HepG2 (cell line): ENCODE data around the gene VPS54. TPM values are rescaled to one million over a fixed set of nuclear protein-coding genes. Genes with fewer than 3 reads are reported as not detected.

Source experiments
- ATAC-seq: fragments of 200-7000 bp; cut with Tn5 transposase; 3 replicates; pipeline ENCODE4 v1.9.1; 2020; ENCODE audit warnings: mild to moderate bottlenecking, moderate library complexity
- BruUV-seq: library from RNA; stranded (reverse); fragments of 400-500 nt; replicated peaks from 2 replicates; lab custom pipeline; 2021; lab: Mats Ljungman, UMichigan
- CTCF ChIA-PET: fragments of 300-600 bp; formaldehyde crosslinking; extraction: SDS; loops from one replicate; lab custom pipeline; 2021; ENCODE audit warnings: low total read pairs, inconsistent platforms, low intra/inter-chr PET ratio; lab: Yijun Ruan, JAX
- POLR2A ChIA-PET: fragments of 350-600 bp; sonication (Branson Sonifier 250); formaldehyde crosslinking; loops from one replicate; lab custom pipeline; 2020; ENCODE audit warnings: antibody characterized with exemption, inconsistent platforms; lab: Yijun Ruan, JAX
- DNase-seq: peaks from one replicate; pipeline ENCODE4 v3.0.0-alpha.2; 2015; ENCODE audit warnings: low spot score
- FAIRE-seq: peaks from 3 replicates; lab custom pipeline; 2011; peaks lifted over from hg19 to GRCh38; lab: Jason Lieb, UNC
- H2AFZ ChIP-seq: one replicate; pipeline ENCODE4 v1.6.1; 2011; ENCODE audit warnings: low read length, inconsistent platforms
- H3K27ac ChIP-seq: fragments of 300-600 bp; 3 replicates; pipeline ENCODE4 v1.8.0; 2011; ENCODE audit warnings: mixed run types, mild to moderate bottlenecking, mixed read lengths, low read length, inconsistent platforms; ENCODE audit not compliant: insufficient read depth; ENCODE audit errors: extremely low read length
- H3K27me3 ChIP-seq, 2 experiments: fragments of 200-600 bp in 1 of 2; 2 replicates in 1 of 2; 3 replicates in 1 of 2; pipeline versions ENCODE4 v1.6.0 to v1.8.0; 2011; ENCODE audit warnings: low read length in 2 of 2, mild to moderate bottlenecking in 2 of 2, moderate library complexity in 2 of 2, inconsistent platforms in 1 of 2; ENCODE audit not compliant: insufficient read depth in 2 of 2, control insufficient read depth in 1 of 2
- H3K36me3 ChIP-seq, 2 experiments: fragments of 200-600 bp in 1 of 2; replicated peaks in 1 of 2; 2 replicates in 1 of 2; 3 replicates in 1 of 2; pipeline versions ENCODE4 v1.5.1 to v1.8.0; 2011; ENCODE audit warnings: low read length in 2 of 2, inconsistent platforms in 1 of 2; ENCODE audit not compliant: insufficient read depth in 2 of 2, control insufficient read depth in 1 of 2
- H3K4me1 ChIP-seq: 2 replicates; pipeline ENCODE4 v1.5.1; 2012; ENCODE audit warnings: low read length, inconsistent platforms; ENCODE audit not compliant: insufficient read depth
- H3K4me2 ChIP-seq: 2 replicates; pipeline ENCODE4 v1.6.0; 2011; ENCODE audit warnings: low read depth, low read length, inconsistent platforms
- H3K4me3 ChIP-seq, 3 experiments: fragments of 200-600 bp in 1 of 3; sonication (generic), shearing (Covaris generic) in 1 of 3; replicated peaks in 1 of 3; 2 replicates each; pipeline ENCODE4 v1.5.1; 2011 to 2016; ENCODE audit warnings: low read length in 3 of 3, inconsistent platforms in 2 of 3, low read depth in 2 of 3, mild to moderate bottlenecking in 2 of 3, control low read depth in 1 of 3, mixed read lengths in 1 of 3; ENCODE audit not compliant: insufficient read depth in 1 of 3
- H3K79me2 ChIP-seq: one replicate; pipeline ENCODE4 v1.6.1; 2011; ENCODE audit warnings: low read length, inconsistent platforms; ENCODE audit not compliant: insufficient read depth
- H3K9ac ChIP-seq: 2 replicates; pipeline ENCODE4 v1.6.0; 2011; ENCODE audit warnings: mild to moderate bottlenecking, low read depth, low read length, inconsistent platforms; ENCODE audit not compliant: insufficient read depth
- H3K9me3 ChIP-seq: 2 replicates; pipeline ENCODE4 v1.5.1; 2012; ENCODE audit warnings: mild to moderate bottlenecking, low read length
- H4K20me1 ChIP-seq: 2 replicates; pipeline ENCODE4 v1.6.0; 2011; ENCODE audit warnings: inconsistent platforms, mild to moderate bottlenecking, low read length, moderate library complexity; ENCODE audit not compliant: insufficient read depth
- ELF3 ChIP-seq: IDR thresholded peaks from 2 replicates; pipeline ENCODE4 v1.6.1; 2016; ENCODE audit warnings: missing genetic modification reagents, missing compliant biosample characterization
- FOXK1 ChIP-seq: sonication (generic); formaldehyde crosslinking; IDR thresholded peaks from 2 replicates; pipeline ENCODE4 v1.4.0; 2020; ENCODE audit warnings: low read depth, missing genetic modification reagents, borderline replicate concordance
- MAX ChIP-seq: IDR thresholded peaks from 2 replicates; pipeline ENCODE4 v1.6.1; 2012; ENCODE audit warnings: inconsistent platforms
- MLXIP ChIP-seq: sonication (generic); formaldehyde crosslinking; IDR thresholded peaks from 2 replicates; pipeline ENCODE4 v1.9.0; 2021; ENCODE audit warnings: missing genetic modification reagents, borderline replicate concordance
- MXD4 ChIP-seq: IDR thresholded peaks from 2 replicates; pipeline ENCODE4 v1.6.1; 2016; ENCODE audit warnings: mild to moderate bottlenecking, missing biosample characterization, missing genetic modification reagents
- NKX3-1 ChIP-seq: sonication (generic); formaldehyde crosslinking; IDR thresholded peaks from 2 replicates; pipeline ENCODE4 v1.5.0; 2020; ENCODE audit warnings: missing genetic modification reagents
- PITX1 ChIP-seq: sonication (generic); formaldehyde crosslinking; IDR thresholded peaks from 2 replicates; pipeline ENCODE4 v1.5.1; 2020; ENCODE audit warnings: mild to moderate bottlenecking, missing genetic modification reagents
- SRY ChIP-seq: sonication (generic); formaldehyde crosslinking; IDR thresholded peaks from 2 replicates; pipeline ENCODE4 v1.8.0; 2022; ENCODE audit warnings: mild to moderate bottlenecking, missing genetic modification reagents
- STAG1 ChIP-seq: sonication (generic); formaldehyde crosslinking; IDR thresholded peaks from 2 replicates; pipeline ENCODE4 v1.4.0; 2020; ENCODE audit warnings: missing genetic modification reagents
- ZNF83 ChIP-seq: sonication (generic); formaldehyde crosslinking; IDR thresholded peaks from 2 replicates; pipeline ENCODE4 v1.4.0; 2020; ENCODE audit warnings: missing genetic modification reagents, mild to moderate bottlenecking, borderline replicate concordance
- ZSCAN29 ChIP-seq: sonication (generic); formaldehyde crosslinking; conservative IDR thresholded peaks from 2 replicates; pipeline ENCODE4 v1.4.0; 2020; ENCODE audit warnings: mild to moderate bottlenecking, missing genetic modification reagents
- WGBS: methylation state at CpG from one replicate; pipeline ENCODE4 v1.1.6; 2017; ENCODE audit warnings: low lambda C conversion rate; 5-methylcytosine and 5-hydroxymethylcytosine counted together
- in situ Hi-C: cut with HindIII; loops from 2 replicates; pipeline ENCODE4 v1.10.0; 2017; ENCODE audit warnings: low pct_unique_long_range_greater_than_20kb; ENCODE audit not compliant: extremely low pct_ligation_motif_present
- intact Hi-C: fragments of 100-400 bp; cut with micrococcal nuclease; formaldehyde crosslinking; loops from one replicate; pipeline ENCODE4 v1.10.0; 2022; ENCODE audit not compliant: unreplicated experiment
- polyA plus RNA-seq, 8 experiments: library from polyadenylated mRNA; depleted of rRNA in 3 of 8; stranded (reverse) in 7 of 8; unstranded in 1 of 8; fragments of >200 nt; fragmentation: Illumina TruSeq in 4 of 8; extraction: Trizol in 4 of 8; gene quantifications; 2 replicates each; pipeline versions ENCODE4 v1.2.1 to v1.2.3, GENCODE V29; 2011 to 2016; ENCODE audit warnings: low read depth in 4 of 8, missing spikeins in 1 of 8, mixed read lengths in 1 of 8; ENCODE audit not compliant: insufficient read depth in 1 of 8
- total RNA-seq, 5 experiments: library from RNA; depleted of rRNA; stranded (reverse); fragments of >200 nt; fragmentation: Illumina TruSeq; extraction: Trizol; gene quantifications; 2 replicates each; pipeline ENCODE4 v1.2.3, GENCODE V29; 2016; ENCODE audit warnings: low read depth in 1 of 5
- TF ChIP-seq, protein P1 (sequence below): sonication (generic); formaldehyde crosslinking; IDR thresholded peaks from 2 replicates; pipeline ENCODE4 v1.8.0; 2022; ENCODE audit warnings: low read depth, missing genetic modification reagents
- TF ChIP-seq, protein P2 (sequence below): sonication (generic); formaldehyde crosslinking; IDR thresholded peaks from 2 replicates; pipeline ENCODE4 v1.5.1; 2020; ENCODE audit warnings: mild to moderate bottlenecking, missing genetic modification reagents, borderline replicate concordance

Gene VPS54
- total and polyA plus RNA-seq, 2 of the 13 experiments (the other 11 are each of a cell fraction or from before 2014, with no cell fraction given), result 64.7 to 77.5 TPM

DNA sequence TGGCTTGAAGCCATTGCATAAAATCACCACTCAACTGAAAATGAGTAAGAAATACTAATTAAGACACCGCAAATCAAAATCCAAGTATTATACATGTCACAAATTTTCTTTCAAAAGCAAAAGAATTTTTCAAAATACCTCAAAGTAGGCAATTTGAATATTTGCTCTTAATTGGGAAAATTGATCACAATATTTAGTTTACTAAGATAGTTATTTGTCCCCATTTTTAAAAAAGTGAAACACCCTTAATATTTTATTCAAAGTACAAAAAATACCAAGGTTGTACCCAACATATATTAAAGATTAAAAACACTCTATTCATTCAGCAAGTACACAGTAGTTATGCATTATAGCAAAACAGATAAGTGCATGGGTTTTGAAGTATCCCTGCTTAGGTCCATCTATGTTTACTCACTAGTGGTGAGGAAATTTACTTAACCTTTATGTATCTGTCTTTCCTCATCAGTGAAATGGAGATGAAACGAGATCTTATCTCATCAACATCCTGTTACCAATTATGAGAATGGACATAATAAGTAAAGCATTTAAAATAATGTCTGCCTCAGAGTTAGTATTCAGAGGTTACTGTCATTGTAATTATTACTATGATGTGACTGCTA, 35.1 kb downstream of the VPS54 start:
- Histone ChIP-seq H3K4me3 (peak overlapping the region in 2 of 3 experiments; percentile 1 to 27; a peak in 1 of 6 replicates), H3K27ac (peak overlapping the region; percentile 81), H3K27me3 (no peaks in the 10 kb centered on the region), H3K36me3 (peaks cover 1 to 38% of the 10 kb centered on the region in 2 experiments), H3K9me3 (no peaks in the 10 kb centered on the region), H3K79me2 (peaks cover 65% of the 10 kb centered on the region), H3K4me1 (peaks cover 90% of the 10 kb centered on the region), H4K20me1 (no peaks in the 10 kb centered on the region), H2AFZ (no peak overlapping the region), H3K9ac (peak overlapping the region; percentile 3), H3K4me2 (peak overlapping the region; percentile 62)
- no TSS peak for BruUV-seq
- ATAC-seq, result peak; percentile 79
- DNase-seq, result peak; percentile 98
- CTCF ChIA-PET, result no interaction called here
- POLR2A ChIA-PET, result interaction anchor here (0.8 to 1.9 kb wide), 5 partner anchors 17 to 143 kb away, joined by 3 to 9 read pairs (median 8); partner anchors contain the start of gene UGP2
- no peak for FAIRE-seq
- in situ Hi-C loops (no loop called here), intact Hi-C loops (loop anchor here (1.0 to 5.0 kb wide), 3 partner anchors 9 to 42 kb away; no protein-coding TSS in a partner anchor)
- WGBS, result 46% methylated on average over 2 of the region's 2 CpGs
- TF ChIP-seq ELF3 (CRISPR knock-in tag) (peak; percentile 98), ZNF83 (CRISPR knock-in tag) (no peak), ZSCAN29 (CRISPR knock-in tag) (no peak), MXD4 (CRISPR knock-in tag) (peak; percentile 56; the same call in 1 of the 2 replicates), NKX3-1 (CRISPR knock-in tag) (peak; percentile 76), STAG1 (CRISPR knock-in tag) (peak; percentile 27; the same call in 1 of the 2 replicates), MAX (peak; percentile 54; the same call in 1 of the 2 replicates), SRY (CRISPR knock-in tag) (no peak), PITX1 (CRISPR knock-in tag) (peak; percentile 83), MLXIP (CRISPR knock-in tag) (0 out of 2 replicates have a peak, but pooled peaks have one; percentile 74), FOXK1 (CRISPR knock-in tag) (peak; percentile 96)
- TF ChIP-seq, protein P1, sequence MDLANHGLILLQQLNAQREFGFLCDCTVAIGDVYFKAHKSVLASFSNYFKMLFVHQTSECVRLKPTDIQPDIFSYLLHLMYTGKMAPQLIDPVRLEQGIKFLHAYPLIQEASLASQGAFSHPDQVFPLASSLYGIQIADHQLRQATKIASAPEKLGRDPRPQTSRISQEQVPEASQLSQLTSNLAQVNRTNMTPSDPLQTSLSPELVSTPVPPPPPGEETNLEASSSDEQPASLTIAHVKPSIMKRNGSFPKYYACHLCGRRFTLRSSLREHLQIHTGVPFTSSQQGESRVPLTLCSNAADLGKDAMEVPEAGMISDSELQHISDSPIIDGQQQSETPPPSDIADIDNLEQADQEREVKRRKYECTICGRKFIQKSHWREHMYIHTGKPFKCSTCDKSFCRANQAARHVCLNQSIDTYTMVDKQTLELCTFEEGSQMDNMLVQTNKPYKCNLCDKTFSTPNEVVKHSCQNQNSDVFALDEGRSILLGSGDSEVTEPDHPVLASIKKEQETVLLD (CRISPR knock-in tag), result peak; percentile 40; the same call in 1 of the 2 replicates
- TF ChIP-seq, protein P2, sequence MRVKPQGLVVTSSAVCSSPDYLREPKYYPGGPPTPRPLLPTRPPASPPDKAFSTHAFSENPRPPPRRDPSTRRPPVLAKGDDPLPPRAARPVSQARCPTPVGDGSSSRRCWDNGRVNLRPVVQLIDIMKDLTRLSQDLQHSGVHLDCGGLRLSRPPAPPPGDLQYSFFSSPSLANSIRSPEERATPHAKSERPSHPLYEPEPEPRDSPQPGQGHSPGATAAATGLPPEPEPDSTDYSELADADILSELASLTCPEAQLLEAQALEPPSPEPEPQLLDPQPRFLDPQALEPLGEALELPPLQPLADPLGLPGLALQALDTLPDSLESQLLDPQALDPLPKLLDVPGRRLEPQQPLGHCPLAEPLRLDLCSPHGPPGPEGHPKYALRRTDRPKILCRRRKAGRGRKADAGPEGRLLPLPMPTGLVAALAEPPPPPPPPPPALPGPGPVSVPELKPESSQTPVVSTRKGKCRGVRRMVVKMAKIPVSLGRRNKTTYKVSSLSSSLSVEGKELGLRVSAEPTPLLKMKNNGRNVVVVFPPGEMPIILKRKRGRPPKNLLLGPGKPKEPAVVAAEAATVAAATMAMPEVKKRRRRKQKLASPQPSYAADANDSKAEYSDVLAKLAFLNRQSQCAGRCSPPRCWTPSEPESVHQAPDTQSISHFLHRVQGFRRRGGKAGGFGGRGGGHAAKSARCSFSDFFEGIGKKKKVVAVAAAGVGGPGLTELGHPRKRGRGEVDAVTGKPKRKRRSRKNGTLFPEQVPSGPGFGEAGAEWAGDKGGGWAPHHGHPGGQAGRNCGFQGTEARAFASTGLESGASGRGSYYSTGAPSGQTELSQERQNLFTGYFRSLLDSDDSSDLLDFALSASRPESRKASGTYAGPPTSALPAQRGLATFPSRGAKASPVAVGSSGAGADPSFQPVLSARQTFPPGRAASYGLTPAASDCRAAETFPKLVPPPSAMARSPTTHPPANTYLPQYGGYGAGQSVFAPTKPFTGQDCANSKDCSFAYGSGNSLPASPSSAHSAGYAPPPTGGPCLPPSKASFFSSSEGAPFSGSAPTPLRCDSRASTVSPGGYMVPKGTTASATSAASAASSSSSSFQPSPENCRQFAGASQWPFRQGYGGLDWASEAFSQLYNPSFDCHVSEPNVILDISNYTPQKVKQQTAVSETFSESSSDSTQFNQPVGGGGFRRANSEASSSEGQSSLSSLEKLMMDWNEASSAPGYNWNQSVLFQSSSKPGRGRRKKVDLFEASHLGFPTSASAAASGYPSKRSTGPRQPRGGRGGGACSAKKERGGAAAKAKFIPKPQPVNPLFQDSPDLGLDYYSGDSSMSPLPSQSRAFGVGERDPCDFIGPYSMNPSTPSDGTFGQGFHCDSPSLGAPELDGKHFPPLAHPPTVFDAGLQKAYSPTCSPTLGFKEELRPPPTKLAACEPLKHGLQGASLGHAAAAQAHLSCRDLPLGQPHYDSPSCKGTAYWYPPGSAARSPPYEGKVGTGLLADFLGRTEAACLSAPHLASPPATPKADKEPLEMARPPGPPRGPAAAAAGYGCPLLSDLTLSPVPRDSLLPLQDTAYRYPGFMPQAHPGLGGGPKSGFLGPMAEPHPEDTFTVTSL, result peak; percentile 98
